ENCODE measurements around the gene KNDC1.

KNDC1 gene

DNA sequence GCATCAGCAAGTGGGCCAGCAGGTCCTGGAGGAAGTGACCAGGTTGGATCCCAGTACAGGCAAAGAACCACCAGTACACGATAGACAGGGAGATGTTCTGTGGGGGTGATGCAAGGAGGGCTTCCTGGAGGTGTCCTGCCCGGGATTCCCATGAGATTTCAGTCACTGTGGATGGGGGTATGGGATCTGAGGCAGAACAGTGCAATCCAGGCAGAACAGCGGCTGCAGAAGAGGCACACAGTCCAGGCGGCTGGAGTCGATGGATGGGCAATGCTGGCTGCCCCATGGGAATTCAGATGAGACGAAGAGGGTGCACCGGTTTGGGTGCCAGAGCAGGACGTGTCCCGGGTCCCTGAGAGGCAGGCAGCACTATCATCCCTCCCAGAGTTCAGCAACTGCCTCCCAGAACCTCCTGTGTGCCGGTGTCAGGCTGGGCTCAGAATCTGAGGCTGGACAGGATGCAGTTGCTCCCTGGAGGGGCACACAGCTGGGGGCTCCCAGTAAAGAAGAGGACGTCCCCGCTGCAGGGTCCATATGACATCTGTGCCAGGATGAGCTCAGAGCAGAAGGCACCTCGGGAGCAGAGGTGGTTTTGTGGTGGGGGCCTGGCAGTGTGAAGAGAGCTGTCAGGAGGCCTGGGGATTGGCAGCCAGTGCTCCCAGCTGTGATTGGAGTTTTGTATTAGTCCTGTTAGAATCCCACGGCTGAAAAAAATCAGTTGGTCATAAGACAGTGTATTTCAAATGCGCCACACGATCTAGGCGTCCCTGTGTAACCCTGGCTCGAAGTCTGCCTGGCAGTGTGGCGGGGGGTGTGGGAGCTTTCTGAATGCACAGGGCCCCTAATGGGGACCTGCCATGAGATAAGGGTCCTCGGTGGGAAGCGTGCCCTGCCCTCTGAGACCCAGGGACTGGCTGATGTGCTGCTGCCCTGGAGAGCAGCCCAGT lies 3.2 kb downstream of the KNDC1 start:
- Histone ChIP-seq H3K14ac (ENCODE audit: low read length) (no peak overlapping the region), H2BK15ac (ENCODE audit: low read length) (no peak overlapping the region), H3K4ac (ENCODE audit: low read length) (no peak overlapping the region), H2AK5ac (ENCODE audit: low read depth, low read length) (peak overlapping the region; percentile 41), H2BK120ac (ENCODE audit: low read depth, low read length) (no peak overlapping the region), H3K4me1 (ENCODE audit: control insufficient read depth in 2 of 2, insufficient read depth in 1 of 2, low read depth in 1 of 2, low read length in 2 of 2) (peaks cover 17% of the 10 kb centered on the region in 2 donors), H2AFZ (ENCODE audit: low read length) (no peak overlapping the region), H3K27me3 (ENCODE audit: control insufficient read depth in 3 of 3, insufficient read depth in 3 of 3, low read depth in 1 of 3, low read length in 3 of 3) (peaks cover 0 to 2% (median 0%) of the 10 kb centered on the region in 3 experiments), H3K79me1 (ENCODE audit: low read depth, low read length) (peaks cover 8% of the 10 kb centered on the region), H2BK12ac (ENCODE audit: low read length) (no peak overlapping the region), H4K91ac (ENCODE audit: low read depth, low read length, poor library complexity) (no peak overlapping the region), H4K8ac (ENCODE audit: low read depth, low read length) (no peak overlapping the region), H3K4me2 (ENCODE audit: insufficient read depth, low read length, poor library complexity, severe bottlenecking) (no peak overlapping the region), H3K27ac (replicated peaks; ENCODE audit: low read length) (no peak overlapping the region), H3K9ac (ENCODE audit: low read depth, low read length, poor library complexity) (no peak overlapping the region), H3K23ac (ENCODE audit: low read depth, low read length, poor library complexity) (no peak overlapping the region), H2BK5ac (ENCODE audit: low read length) (peak overlapping the region; percentile 60), H3K9me3 (replicated peaks in 1 of 2; ENCODE audit: control insufficient read depth in 2 of 2, insufficient read depth in 1 of 2, low read depth in 1 of 2, low read length in 2 of 2) (peaks cover 0 to 2% of the 10 kb centered on the region in 2 donors), H3K36me3 (replicated peaks in 1 of 2; ENCODE audit: control insufficient read depth in 2 of 2, insufficient read depth in 2 of 2, low read length in 2 of 2) (peaks cover 0 to 6% of the 10 kb centered on the region in 2 donors), H3K4me3 (ENCODE audit: low read length in 2 of 2) (no peak overlapping the region), H3K18ac (ENCODE audit: low read length) (no peak overlapping the region)
- WGBS, 2 donors (ENCODE audit: extremely low coverage in 2 of 2, insufficient read length in 2 of 2, insufficient replicate concordance in 1 of 2): no CpG with 5 or more reads among the region's 21 CpGs
- DNase-seq (ENCODE audit: low spot score): no peak

DNA sequence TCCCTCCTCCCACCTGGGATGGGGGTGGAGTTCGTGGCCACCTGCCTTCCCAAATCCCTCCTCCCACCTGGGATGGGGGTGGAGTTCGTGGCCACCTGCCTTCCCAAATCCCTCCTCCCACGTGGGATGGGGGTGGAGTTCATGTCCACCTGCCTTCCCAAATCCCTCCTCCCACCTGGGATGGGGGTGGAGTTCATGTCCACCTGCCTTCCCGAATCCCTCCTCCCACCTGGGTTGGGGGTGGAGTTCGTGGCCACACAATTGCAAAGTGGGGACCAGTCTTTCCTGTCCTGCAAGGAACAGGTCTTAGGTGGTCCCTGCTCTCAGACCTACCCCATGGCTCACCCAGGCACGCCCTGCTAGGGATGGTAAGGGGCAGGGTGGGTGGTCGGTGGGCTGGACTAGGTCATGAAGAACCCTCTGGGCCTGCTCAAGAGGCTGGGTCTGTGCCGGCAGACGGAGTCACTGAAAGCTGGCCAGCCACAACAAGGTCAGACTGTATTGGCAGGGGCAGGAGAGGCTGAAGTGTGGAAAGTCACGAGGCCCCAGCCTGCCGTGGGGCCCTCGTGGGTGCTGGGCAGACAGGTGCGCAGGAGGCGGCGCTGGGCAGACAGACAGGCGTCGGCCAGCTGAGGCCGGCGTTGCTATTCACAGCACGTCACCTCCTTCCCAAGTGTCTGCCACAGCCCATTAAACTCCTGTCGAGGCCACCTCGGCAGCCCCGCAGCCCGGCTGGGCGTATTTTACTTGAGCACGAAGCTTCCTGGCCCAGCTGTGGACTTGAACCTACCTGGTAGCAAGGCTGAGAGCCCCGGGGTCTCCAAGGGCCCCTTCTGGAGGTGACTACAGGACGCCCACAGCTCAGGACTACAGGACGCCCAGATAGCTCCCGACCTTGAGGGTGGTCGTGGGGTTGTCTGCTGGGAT lies 4.1 kb downstream of the KNDC1 start:
- Histone ChIP-seq H3K4me2 (ENCODE audit: insufficient read depth, low read length, poor library complexity, severe bottlenecking) (no peak overlapping the region), H3K36me3 (replicated peaks in 1 of 2; ENCODE audit: control insufficient read depth in 2 of 2, insufficient read depth in 2 of 2, low read length in 2 of 2) (peaks cover 0 to 6% of the 10 kb centered on the region in 2 donors), H2BK5ac (ENCODE audit: low read length) (no peak overlapping the region), H4K91ac (ENCODE audit: low read depth, low read length, poor library complexity) (no peak overlapping the region), H4K8ac (ENCODE audit: low read depth, low read length) (peak overlapping the region; percentile 82), H2AFZ (ENCODE audit: low read length) (no peak overlapping the region), H2BK12ac (ENCODE audit: low read length) (peak overlapping the region; percentile 58), H3K9me3 (replicated peaks in 1 of 2; ENCODE audit: control insufficient read depth in 2 of 2, insufficient read depth in 1 of 2, low read depth in 1 of 2, low read length in 2 of 2) (peaks cover 0 to 2% of the 10 kb centered on the region in 2 donors), H3K4ac (ENCODE audit: low read length) (no peak overlapping the region), H3K79me1 (ENCODE audit: low read depth, low read length) (peaks cover 8% of the 10 kb centered on the region), H3K9ac (ENCODE audit: low read depth, low read length, poor library complexity) (peak overlapping the region; percentile 44), H3K23ac (ENCODE audit: low read depth, low read length, poor library complexity) (no peak overlapping the region), H3K4me1 (ENCODE audit: control insufficient read depth in 2 of 2, insufficient read depth in 1 of 2, low read depth in 1 of 2, low read length in 2 of 2) (peaks cover 15 to 17% of the 10 kb centered on the region in 2 donors), H3K14ac (ENCODE audit: low read length) (peak overlapping the region; percentile 56), H3K18ac (ENCODE audit: low read length) (peak overlapping the region; percentile 71), H3K27me3 (ENCODE audit: control insufficient read depth in 3 of 3, insufficient read depth in 3 of 3, low read depth in 1 of 3, low read length in 3 of 3) (peaks cover 0 to 2% (median 0%) of the 10 kb centered on the region in 3 experiments), H2BK120ac (ENCODE audit: low read depth, low read length) (no peak overlapping the region), H3K4me3 (ENCODE audit: low read length in 2 of 2) (no peak overlapping the region), H2BK15ac (ENCODE audit: low read length) (peak overlapping the region; percentile 10), H2AK5ac (ENCODE audit: low read depth, low read length) (peak overlapping the region; percentile 46), H3K27ac (replicated peaks; ENCODE audit: low read length) (no peak overlapping the region)
- DNase-seq (ENCODE audit: low spot score): no peak
- WGBS, 2 donors (ENCODE audit: extremely low coverage in 2 of 2, insufficient read length in 2 of 2, insufficient replicate concordance in 1 of 2): no CpG with 5 or more reads among the region's 31 CpGs

DNA sequence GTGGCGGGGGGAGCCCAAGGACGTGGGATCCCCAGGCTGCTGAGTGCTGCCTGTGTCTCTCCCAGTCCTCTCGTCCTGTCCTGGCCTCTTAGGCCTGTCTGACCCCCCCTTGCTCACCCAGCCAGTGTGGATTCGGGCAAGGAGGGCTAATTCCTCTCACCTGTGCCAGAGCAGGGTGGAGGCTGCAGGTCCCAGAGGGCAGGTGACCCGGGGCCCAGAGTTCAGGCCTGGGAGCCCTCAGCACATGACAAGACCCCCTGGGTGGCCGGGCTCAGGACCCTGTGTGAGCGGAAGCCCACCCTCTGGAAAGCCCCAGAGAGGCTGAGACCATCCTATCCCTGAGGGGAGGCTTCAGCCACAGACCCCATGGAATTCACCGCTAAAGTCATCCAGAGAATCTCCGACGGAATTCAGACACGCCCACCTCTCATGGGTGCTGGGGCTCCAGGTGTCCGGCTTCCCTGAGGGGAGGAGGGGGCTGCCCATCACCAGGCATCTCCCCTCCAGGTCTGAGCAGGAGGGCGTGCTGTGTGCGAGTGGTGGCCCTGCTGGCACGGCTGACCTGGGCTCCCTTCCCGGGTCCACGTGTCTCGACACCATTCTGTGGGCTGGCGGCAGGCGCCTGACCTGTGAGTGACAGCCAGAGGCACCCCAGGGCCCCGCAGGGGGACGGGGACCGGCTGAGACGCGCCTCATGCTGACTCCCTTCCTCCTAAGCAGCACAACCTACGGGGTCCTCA lies 5.0 kb downstream of the KNDC1 start:
- Histone ChIP-seq H3K36me3 (replicated peaks in 1 of 2; ENCODE audit: control insufficient read depth in 2 of 2, insufficient read depth in 2 of 2, low read length in 2 of 2) (peaks cover 0 to 8% of the 10 kb centered on the region in 2 donors), H4K8ac (ENCODE audit: low read depth, low read length) (no peak overlapping the region), H2AK5ac (ENCODE audit: low read depth, low read length) (peak overlapping the region; percentile 46), H3K23ac (ENCODE audit: low read depth, low read length, poor library complexity) (peak overlapping the region; percentile 85), H3K18ac (ENCODE audit: low read length) (peak overlapping the region; percentile 96), H3K4me3 (ENCODE audit: low read length in 2 of 2) (no peak overlapping the region), H4K91ac (ENCODE audit: low read depth, low read length, poor library complexity) (no peak overlapping the region), H3K79me1 (ENCODE audit: low read depth, low read length) (peaks cover 8% of the 10 kb centered on the region), H3K4ac (ENCODE audit: low read length) (no peak overlapping the region), H3K4me1 (ENCODE audit: control insufficient read depth in 2 of 2, insufficient read depth in 1 of 2, low read depth in 1 of 2, low read length in 2 of 2) (peaks cover 10 to 13% of the 10 kb centered on the region in 2 donors), H2AFZ (ENCODE audit: low read length) (no peak overlapping the region), H2BK120ac (ENCODE audit: low read depth, low read length) (no peak overlapping the region), H2BK12ac (ENCODE audit: low read length) (no peak overlapping the region), H2BK15ac (ENCODE audit: low read length) (peak overlapping the region; percentile 10), H3K9me3 (replicated peaks in 1 of 2; ENCODE audit: control insufficient read depth in 2 of 2, insufficient read depth in 1 of 2, low read depth in 1 of 2, low read length in 2 of 2) (peaks cover 0 to 2% of the 10 kb centered on the region in 2 donors), H3K27me3 (ENCODE audit: control insufficient read depth in 3 of 3, insufficient read depth in 3 of 3, low read depth in 1 of 3, low read length in 3 of 3) (peaks cover 0 to 2% (median 0%) of the 10 kb centered on the region in 3 experiments), H3K14ac (ENCODE audit: low read length) (peak overlapping the region; percentile 97), H3K27ac (replicated peaks; ENCODE audit: low read length) (no peak overlapping the region), H3K9ac (ENCODE audit: low read depth, low read length, poor library complexity) (peak overlapping the region; percentile 44), H2BK5ac (ENCODE audit: low read length) (no peak overlapping the region), H3K4me2 (ENCODE audit: insufficient read depth, low read length, poor library complexity, severe bottlenecking) (no peak overlapping the region)
- WGBS, 2 donors (ENCODE audit: extremely low coverage in 2 of 2, insufficient read length in 2 of 2, insufficient replicate concordance in 1 of 2): no CpG with 5 or more reads among the region's 26 CpGs
- no peak for DNase-seq (ENCODE audit: low spot score)

All from neuronal stem cell (in vitro differentiated cells).